NOMO-1 treated with DMSO at 0.1 percent for 48 hours (cell line): ENCODE measurements around the gene ABI2.
"Not testable (repeated sequence)": the region's sequence is repeated elsewhere in the genome, so short reads cannot be mapped to it uniquely, and the experiment has no call there.

Source experiments
- DNase-seq: peaks from one replicate; lab custom pipeline; 2025; ENCODE audit not compliant: unreplicated experiment; lab: John Stamatoyannopoulos, UW

The ABI2 gene

DNA sequence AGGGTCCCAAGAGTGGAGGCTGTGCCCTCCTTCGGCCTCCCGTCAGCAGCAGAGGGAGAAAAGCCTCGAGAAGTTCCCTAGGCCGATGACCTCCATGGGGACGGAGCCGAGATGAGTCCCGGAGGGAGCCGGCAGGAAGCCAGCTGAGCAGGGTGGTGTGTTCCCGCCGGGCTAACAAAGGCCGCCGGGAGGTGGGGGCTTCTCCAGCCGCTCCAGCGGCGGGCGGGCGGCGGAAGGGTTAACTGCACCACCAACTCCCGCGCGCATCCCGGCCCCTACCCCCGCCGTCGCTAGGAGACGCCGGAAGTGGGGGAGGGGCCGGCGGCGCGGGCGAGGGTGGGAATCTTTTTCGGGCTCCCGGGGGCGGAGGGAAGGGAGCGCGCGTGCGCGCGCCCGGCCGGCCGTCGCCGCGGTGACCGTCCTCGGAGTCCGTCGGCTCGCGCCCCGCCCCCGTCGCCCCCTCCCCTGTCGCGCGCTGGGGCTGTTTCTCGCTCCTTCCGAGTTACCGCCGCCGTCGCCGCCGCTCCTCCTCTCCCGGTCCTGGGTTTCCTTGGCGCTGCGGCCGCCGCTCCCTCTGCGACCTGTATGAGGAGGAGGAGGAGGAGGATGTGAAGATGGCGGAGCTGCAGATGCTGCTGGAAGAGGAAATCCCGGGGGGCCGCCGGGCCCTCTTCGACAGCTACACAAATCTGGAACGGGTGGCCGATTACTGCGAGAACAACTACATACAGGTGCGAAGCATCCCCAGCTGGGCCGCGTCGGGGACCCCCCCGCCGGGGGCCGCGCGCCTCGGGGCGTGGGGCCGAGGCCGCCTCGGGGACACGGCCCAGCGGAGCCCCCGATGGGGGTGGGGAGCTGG is at the start of gene ABI2:
Gene ABI2, plus strand, starts transcription at position 494 of the 859 bp plus-strand sequence. Its CDS starts 121 bp downstream, at position 615.
- DNase-seq, result no peak

GRCh38 chr2:203279288-203279687 is 48.9 kb upstream of the ABI2 start:
- DNase-seq, result no peak

- no peak for DNase-seq
These were observed 47.6 kb upstream of the ABI2 start for GRCh38 chr2:203280428-203281064.

- no peak for DNase-seq
These were observed 46.1 kb upstream of the ABI2 start for GRCh38 chr2:203282101-203282500.

DNA sequence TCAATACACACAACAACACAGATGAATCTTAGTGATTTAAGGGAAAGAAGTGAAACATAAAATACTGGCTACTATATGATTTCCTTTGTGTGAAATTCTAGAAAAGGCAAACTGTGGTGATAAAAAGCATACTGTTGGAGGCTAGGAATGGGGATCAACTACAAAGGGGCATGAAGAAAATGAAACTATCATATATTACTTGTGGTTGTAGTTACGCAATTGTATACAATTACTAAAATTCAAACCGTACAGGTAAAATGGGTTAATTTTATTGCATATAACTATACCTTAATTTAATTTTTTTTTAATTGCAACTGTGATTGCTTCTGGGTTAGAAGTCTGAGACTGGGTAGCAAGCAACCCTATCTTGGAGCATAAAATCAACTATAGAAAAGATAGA is 41.7 kb upstream of the ABI2 start:
- DNase-seq, result no peak

- DNase-seq, result no peak
These were observed 26.5 kb upstream of the ABI2 start for GRCh38 chr2:203301667-203302066.

GRCh38 chr2:203302586-203302985 is 25.6 kb upstream of the ABI2 start:
- not testable (repeated sequence) for DNase-seq

DNA sequence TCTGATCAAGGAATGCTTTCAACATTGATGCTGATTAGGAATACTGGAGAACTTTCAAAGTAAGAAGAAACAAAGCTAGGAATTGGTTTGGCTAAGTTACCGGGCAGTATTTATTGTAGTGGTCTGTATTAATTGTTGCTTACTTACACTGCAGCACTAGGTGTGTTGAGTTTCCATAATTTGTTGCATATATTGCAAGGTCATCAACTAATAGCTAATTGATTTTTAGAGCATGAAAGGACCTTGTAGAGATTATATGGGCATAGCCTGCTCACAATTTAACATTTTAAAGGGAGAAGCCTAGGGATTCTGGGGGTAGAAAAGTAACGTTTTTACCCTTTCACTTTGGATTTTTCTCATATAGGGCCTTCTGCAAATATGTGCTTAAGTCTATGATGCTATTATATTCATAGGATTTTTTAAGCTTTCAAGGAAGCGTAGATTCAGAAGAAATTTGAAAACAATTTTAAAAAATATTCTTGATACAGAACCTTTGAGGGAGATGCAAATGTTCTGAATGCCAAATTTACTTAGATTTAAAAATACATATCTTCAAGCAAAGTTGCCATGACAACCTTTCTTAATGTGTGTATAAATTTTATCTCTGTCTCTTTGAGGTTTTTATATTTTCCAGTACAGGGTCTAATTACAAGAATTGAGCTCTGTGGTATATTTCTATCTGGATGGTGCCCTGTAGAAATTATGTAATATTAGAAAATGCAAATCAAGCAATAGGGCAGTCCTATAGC is 17.3 kb upstream of the ABI2 start:
- DNase-seq, result no peak

- DNase-seq, result no peak
These were observed 1.8 kb upstream of the ABI2 start for GRCh38 chr2:203326356-203326755.

DNA sequence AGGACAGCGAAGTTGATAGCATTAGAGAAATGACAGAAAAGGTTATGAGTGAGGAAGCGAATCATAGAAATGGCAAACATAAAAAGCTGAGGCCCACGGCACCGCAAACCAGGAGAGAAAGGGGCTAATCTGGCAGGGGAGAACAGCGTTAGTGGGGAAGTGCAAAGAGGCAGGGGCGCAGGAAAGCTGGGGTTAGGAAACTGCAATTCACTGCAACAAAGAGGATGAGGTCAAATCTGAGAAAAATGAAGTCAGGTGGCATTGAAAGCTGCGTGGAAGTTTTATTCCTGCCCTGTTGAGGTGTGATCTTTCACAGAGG is 653 bp upstream of the ABI2 start:
- no peak for DNase-seq

DNA sequence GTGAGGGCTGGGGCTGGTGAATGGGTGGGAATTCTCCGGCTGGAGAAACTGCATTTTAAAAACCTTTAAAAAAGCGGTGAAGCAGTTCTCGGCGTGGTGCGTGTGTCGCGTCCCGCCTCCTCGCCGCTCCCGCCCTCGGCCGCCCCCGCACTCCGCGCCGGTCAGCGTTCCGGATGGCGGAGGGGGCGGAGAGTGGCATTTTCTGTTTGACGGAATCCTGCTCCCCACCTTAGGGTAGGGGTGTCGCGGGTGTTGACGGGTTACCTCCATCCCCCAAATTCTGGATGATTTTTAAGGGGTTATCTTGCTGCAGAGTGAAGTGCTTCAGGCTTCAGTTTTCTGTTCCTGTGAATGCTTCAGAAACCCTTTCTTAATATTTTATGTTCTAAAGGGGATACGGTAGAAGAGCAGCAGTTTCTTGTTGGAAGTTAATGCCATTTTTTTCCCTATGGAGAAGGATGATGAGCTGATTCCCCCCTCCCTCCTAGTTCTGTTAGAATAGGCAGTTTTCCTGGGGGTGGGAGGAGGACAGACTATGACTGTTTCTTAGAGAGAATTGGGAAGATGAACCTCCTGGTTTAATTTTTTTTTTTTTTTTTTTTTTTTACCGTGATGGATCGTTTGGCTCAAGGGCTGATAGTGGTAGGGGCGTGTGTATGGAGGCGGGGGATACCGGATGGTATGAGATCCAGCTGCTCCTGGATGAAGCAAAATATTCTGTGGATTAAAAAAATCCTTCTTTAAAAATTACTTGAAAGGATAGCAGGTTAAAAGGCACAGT is 756 bp downstream of the ABI2 start:
- DNase-seq, result no peak

- no peak for DNase-seq
These were observed 2.2 kb downstream of the ABI2 start for GRCh38 chr2:203330434-203330833.

DNA sequence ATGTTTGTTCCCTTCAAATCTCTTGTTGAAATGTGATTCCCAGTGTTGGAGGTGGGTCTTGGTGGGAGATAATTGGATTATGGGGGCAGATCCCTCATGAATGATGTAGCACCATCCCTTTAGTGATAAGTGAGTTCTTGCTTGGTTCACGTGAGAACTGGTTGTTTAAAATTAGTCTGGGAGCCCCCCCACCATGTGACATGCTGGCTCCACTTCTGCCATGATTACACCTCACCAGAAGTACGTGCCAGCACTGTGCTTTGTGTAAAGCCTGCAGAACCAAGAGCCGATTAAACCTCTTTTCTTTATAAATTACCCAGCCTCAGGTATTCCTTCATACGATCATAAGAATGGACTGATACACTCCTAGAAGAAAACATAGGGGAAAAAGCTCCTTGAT is 10.1 kb downstream of the ABI2 start:
- DNase-seq, result no peak

DNA sequence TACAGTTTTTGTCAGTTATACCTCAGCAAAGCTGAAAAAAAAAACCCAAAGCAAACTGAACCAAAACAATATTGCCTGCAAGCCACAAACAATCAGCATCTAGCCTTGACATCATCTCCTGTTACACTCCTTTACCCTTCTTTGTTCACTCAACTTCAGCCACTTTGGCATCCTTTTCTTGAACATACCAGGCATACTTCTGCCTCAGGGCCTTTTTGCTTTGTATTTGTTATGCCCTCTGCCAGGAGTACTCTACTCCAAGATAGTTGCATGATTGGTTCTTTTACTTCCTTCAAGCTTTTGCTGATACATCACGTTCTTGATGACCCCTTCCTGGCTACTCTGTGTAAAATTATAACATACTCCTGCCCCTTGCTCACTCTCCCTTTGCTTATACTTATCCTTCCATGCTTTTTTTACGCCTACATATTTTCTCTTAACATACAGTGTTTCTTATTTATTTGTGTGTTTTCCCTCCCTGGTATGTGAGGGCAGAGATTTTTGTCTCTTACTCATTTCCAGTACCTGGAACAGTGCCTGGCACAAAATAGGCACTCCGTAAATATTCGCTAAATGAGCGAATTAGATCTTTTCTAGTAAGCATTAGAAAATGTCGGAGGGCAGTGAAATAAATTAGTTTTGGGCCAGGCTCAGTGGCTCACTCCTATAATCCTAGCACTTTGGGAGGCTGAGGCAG is 12.7 kb downstream of the ABI2 start:
- no peak for DNase-seq

DNA sequence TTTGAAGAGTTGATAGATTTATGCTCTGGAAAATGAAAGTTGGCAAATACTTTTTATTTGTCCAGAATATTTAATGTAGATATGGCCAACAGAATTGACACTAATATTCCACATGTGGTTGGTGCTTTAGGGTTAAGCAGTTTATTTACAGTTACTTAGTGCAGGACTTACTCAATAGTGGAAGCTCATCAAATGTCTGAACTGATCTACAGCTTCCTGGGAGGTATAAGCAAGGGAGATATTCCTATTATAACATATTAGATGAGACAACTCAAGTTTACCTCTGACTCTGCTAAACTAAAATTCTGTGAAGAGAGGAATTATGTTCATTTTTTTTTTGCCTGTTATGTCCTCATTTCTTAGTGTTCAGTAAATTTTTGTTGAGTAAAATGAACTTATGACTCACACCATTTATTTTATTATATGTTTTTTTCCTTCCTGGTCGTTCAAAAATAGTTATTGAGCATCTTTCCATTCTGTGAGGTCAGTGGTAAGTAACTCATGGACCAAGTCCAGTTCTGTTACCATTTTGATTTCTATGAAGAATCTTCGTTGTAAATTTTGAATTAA is 13.6 kb downstream of the ABI2 start:
- DNase-seq, result no peak

DNA sequence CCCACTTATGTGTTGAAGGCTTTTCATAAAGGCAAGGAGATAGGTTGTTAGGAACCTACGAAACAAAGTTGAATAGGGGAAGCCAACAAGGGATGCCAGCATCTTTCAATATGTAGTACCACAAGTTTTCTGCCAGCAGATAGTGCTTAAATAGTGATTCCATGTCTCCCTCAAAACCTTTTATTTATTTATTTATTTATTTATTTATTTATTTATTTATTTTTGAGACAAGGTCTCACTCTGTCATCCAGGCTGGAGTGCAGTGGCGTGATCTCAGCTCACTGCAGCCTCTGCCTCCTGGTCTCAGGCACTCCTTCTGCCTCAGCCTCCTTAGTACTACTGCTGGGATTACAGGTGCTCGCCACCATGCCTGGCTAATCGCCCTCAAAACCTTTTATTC is 14.2 kb downstream of the ABI2 start:
- not testable (repeated sequence) for DNase-seq

DNA sequence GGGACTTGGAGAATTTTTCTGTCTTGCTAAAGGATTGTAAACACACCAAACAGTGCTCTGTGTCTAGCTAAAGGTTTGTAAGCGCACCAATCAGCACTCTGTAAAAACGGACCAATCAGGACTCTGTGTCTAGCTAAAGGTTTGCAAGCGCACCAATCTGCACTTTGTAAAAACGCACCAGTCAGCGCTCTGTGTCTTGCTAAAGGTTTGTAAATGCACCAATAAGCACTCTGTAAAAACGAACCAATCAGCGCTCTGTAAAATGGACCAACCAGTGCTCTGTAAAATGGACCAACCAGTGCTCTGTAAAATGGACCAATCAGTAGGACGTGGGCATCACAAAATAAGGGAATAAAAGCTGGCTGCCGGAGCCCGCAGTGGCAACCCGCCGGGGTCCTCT is 16.5 kb downstream of the ABI2 start:
- DNase-seq, result no peak

GRCh38 chr2:203346612-203347011 is 18.4 kb downstream of the ABI2 start:
- DNase-seq, result no peak

GRCh38 chr2:203347375-203347774 is 19.2 kb downstream of the ABI2 start:
- DNase-seq, result no peak

- DNase-seq, result no peak
These were observed 24.5 kb downstream of the ABI2 start for GRCh38 chr2:203352604-203353255.
